ENCODE results near the gene IGSF9B.

Gene IGSF9B

GRCh38 chr11:133985981-133986944 is 29.5 kb upstream of the IGSF9B start:
- DNase-seq (ENCODE audit: low read depth), result no peak

DNA sequence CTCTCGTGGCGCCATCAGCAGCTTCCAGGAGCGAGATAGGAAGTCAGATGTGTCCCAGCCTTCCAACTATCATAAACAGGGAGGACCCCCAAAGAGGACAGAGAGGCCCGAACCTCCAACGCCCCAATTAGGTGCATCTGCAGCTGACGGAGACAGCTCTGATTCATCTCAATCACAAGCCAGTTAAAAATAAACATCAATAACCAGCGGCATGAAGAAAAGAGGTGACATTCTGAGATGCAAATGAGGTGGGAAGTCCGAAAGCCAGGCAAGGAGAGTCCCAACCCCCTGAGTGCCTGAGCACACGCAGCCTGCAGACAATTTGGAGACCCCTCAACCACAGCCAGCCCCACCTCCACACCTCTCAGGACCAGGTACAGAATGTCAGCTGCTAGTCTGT is 28.1 kb upstream of the IGSF9B start:
- no peak for DNase-seq (ENCODE audit: low read depth)

DNA sequence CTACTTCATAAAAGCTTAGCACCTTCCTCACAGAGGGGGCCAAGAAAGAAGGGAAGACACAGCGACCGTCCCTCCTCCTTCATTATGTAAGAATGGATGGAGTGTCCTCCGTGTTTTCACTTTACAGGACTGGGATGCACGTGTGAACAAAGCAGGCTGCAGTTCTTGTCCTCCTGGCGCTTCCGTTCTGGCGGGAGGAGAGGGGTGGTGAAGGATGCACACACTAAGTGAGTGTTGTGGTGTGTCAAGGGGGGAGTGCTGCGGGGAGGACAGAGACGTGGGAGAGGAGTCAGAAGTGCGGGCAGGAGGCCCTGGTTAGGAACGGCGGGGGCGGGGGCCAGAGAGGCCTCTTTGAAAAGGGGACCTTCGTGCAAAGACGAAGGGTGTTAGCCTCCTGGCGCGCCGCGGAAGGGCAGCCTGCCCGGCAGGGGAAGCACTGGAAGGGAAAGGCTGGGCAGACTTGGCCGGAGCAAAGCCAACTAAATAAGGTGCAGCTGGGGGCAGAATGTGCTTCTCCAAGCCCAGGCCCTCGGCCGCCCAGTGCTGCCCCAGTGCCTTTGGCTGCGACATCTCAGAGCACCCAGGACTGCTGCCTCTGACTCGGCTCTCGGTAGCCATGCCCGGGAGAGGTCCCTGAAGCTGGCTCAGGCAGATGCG is 27.0 kb upstream of the IGSF9B start:
- no peak for DNase-seq (ENCODE audit: low read depth)

- no peak for DNase-seq (ENCODE audit: low read depth)
These were observed 26.1 kb upstream of the IGSF9B start for GRCh38 chr11:133982876-133983275.

GRCh38 chr11:133982151-133982550 is 25.4 kb upstream of the IGSF9B start:
- DNase-seq (ENCODE audit: low read depth), result no peak

DNA sequence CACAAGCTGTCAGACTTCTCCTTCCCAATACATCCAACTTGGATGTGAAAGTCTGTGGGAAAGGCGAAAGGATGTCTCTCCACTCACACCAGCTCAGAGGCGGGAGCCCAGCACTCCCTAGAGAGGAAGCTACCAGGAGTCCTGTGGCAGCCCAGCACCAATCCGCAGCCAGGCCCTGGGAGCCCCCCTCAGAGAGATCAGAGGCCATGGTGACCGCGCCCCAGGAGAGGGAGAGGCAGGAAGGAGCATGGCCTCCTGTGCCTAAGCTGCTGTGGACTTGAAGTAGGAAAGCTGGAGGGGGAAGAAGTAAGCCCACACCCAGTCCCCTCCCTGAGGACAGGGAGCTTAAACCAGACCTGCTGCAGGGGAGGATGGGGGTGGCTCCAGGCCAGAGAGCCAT is 24.4 kb upstream of the IGSF9B start:
- no peak for DNase-seq (ENCODE audit: low read depth)

DNA sequence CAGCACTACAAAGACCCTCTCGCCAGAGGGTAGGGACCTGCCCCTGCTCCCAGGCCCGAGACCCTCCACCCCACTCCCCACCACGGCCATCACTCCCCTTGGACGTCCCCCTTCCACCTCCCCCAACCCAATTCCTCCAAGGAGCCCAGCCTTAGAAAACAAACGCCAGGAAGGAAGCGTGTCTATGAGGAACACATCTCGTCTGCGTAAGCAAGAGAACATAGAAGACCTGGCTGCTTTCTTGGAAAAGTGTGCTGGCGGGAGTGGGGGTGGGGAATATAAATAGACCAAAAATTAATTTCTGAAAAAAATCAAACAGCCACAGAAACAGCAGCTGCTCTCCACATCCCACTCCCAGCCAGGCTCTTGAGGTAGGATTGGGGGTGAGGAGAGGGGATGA is 23.9 kb upstream of the IGSF9B start:
- no peak for DNase-seq (ENCODE audit: low read depth)

DNA sequence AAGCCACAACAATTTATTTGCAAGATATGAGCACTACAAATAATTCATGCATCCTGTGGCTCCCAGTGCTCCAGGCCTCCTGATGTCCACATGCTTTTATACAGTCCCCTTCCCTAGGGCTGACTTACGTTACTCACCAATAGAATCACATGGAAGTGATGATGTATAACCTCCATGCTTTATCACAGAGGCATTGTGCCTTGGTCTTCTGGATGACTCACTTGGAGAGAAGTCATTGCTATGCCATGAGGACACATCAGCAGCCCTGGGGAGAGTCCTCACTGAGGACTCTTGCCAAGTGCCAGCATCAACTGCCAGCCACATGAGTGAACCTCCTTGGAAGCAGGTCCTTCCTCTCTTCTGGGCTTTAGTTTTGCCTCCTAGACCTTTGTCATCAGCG is 22.0 kb upstream of the IGSF9B start:
- peak; percentile 34 for DNase-seq (ENCODE audit: low read depth)

GRCh38 chr11:133977067-133977677 is 20.4 kb upstream of the IGSF9B start:
- no peak for DNase-seq (ENCODE audit: low read depth)

- no peak for DNase-seq (ENCODE audit: low read depth)
These were observed 18.7 kb upstream of the IGSF9B start for GRCh38 chr11:133975488-133975849.

DNA sequence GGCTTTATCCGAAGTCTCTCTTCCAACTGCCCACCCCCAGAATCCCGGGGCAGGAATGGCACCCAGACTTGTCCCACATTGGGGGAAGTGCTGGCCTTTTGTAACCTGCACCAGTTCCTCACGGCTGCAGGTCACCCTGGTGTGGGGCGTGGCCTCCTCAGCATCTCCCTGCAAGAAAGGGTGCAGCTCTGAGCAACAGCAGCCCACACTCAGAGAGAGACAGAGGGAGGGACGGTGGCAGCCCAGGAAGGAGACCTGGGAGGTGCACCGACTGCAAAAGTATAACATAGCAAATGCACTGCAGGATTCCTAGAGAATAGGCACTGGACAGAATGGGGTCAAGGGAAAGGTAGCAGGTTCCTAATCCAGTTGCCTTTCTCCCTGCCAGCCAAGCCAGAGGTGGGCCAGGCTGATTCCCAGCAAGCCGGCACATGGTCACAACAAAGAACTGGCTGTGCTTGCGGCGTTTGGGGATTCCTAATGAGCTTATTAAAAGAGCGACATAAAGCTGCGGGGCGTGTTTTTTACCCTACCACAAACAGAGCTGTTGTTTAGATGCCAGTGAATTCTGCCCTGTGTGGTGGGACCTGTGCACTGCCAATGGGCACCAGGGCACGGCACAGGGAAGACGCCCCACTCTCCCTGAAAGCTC is 18.2 kb upstream of the IGSF9B start:
- no peak for DNase-seq (ENCODE audit: low read depth)

DNA sequence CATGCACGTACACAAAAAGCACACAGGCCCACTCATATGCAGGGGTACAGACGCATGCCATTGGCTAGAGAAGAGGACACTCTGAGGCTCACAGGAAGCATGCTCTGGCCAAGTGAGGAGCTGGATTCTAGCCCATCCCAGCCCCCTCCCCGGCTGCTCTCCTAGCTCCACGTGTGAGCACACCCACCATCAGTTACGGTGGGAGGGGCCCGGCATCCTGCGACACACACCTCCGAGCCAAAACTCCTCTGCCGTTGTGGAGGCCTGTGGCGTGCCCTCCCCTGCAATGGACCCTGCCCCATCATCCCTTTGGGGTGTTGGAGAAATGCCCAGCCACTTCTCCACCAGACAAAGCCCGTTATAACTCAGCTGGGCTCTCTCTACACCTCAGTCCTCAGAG is 15.1 kb upstream of the IGSF9B start:
- DNase-seq (ENCODE audit: low read depth), result no peak

- no peak for DNase-seq (ENCODE audit: low read depth)
These were observed 12.3 kb upstream of the IGSF9B start for GRCh38 chr11:133969112-133969511.

DNA sequence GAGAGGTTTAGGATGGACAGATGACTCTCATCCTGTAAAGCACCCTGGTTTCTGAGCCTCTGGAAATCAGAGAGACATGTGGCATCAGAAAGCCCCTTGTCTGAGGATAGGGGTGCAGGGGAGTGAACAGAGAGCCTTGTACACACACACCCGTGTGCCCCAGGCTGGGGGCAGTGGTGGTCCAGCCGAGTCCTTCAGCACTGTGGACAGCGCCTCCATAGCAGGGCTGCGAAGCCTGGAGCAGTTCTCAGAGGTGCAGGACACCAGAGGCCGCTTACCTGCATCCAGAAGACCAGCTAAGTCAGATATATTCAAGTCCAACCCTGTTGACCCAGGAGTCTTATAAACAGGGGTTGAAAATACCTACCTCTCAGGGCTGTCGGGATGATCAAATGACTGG is 11.5 kb upstream of the IGSF9B start:
- no peak for DNase-seq (ENCODE audit: low read depth)

DNA sequence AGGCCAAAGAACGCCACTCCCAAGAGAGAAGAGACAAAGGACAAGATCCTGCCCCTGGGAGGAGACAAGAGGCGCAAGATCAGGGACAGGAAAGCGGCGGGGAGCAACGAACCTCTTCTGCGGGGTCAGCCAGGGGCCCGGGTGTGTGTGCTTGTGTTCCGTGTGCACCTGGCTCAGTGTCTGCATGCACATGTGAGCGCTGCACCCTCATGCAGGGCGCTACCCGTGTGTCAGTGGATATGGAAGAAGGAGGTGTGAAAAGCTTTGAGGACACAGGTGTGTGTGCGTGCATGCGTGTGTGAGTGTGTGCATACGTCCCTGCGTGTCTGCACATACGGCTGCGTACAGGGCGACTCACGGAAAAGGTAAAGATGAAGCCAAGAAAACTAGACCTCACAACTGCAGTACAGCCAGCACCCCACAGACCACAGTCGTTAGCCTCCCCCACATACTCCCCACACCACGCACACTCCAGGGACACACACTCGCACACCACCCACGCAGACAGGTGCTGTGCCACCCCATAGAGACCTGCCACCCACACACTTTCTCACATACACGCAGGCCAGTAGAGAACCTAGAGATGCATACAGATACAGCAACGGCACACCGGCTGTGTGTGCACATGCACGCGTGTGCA is 11.0 kb upstream of the IGSF9B start:
- DNase-seq (ENCODE audit: low read depth), result no peak

DNA sequence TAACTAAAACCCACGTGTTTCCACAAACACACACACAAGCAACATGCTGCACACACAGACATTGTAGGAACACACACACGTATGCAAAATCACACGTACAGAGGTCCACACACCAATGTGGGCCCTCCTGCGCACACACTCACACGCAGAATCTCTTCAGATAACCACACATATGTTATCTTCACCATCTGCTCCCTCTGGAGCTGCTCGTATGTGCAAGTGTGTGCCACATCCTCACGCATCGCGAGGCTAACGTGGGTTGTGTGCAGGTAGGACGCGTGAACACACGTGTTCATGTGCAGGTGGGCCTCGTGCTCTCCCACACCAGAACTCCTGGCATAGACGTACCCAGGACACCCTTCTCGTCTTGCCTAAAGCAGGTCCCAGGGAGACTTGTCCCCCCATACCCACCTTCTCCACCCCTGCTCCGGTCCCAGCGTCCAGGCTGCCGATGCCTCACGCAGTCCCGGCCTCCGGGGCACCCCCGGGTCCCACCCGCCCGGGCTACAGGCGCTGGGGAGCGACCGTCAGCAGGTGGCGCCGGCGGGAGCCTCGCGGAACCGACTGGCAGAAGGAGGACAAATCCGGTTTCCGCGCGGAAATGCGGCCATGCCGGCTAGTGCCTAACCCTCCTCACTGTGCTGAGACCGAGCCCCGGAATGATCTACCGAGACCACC is 10.3 kb upstream of the IGSF9B start:
- DNase-seq (ENCODE audit: low read depth), result no peak

DNA sequence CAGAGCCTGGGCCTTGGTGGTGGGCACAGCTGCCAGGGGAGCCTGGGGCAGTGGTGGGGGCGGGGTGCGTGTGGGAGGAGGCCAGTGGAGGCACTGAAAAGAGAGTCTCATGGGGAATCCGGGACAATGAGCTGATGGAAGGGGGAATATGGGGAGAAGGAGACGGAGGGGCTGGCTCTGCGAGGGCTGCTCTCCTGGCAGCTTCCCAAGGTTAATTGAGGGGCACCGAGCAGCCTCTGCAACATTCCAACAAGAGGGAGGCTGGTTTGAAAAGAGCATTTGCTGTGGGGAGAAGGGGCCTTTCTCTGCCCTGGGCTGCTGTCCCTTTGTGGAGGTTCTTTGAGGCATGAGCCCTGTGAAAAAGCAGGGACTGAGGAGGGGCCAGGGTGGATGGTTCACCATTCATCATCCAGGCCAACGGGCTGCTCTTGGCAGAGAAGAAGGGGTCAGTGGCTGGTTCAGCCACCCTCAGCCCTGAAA is 9.4 kb upstream of the IGSF9B start:
- no peak for DNase-seq (ENCODE audit: low read depth)

- peak; percentile 12 for DNase-seq (ENCODE audit: low read depth)
These were observed 8.3 kb upstream of the IGSF9B start for GRCh38 chr11:133965031-133965601.

DNA sequence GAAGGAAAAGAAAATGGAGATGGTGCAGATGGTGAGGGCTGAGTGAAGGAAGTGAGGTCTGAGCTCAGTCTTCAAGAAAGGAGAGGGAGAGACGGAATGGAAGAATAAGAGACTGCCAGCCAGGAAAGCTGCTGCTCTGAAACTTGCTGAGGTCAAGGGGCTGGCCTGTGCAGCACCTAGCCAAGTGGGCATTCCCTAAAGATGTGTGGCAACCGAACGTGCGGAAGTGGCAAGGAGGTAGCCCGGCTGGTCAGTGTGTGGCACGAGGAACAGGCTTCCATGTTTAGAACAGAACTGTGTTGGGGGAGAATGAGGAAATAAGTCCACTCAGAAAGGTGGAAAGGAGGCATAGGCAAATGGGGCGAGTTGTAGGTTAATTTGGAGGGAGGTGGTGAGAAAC is 7.6 kb upstream of the IGSF9B start:
- no peak for DNase-seq (ENCODE audit: low read depth)

GRCh38 chr11:133961890-133962289 is 5.1 kb upstream of the IGSF9B start:
- DNase-seq (ENCODE audit: low read depth), result no peak

GRCh38 chr11:133957900-133958299 is 1.1 kb upstream of the IGSF9B start:
- DNase-seq (ENCODE audit: low read depth), result peak; percentile 25
